HUES64 (cell line): ENCODE measurements around the gene LRG1. TPM values are rescaled to one million over a fixed set of nuclear protein-coding genes. Genes with fewer than 3 reads are reported as not detected.

ENCODE experiments used
- H3K27ac ChIP-seq: 2 replicates; pipeline ENCODE4 v1.7.0; 2013; ENCODE audit warnings: low read depth, low read length, inconsistent platforms
- H3K27me3 ChIP-seq: 2 replicates; pipeline ENCODE4 v1.6.1; 2013; ENCODE audit warnings: mild to moderate bottlenecking, low read length; ENCODE audit not compliant: insufficient read depth
- H3K36me3 ChIP-seq: 2 replicates; pipeline ENCODE4 v1.6.1; 2013; ENCODE audit warnings: mild to moderate bottlenecking, low read length; ENCODE audit not compliant: insufficient read depth
- H3K4me1 ChIP-seq: 2 replicates; pipeline ENCODE4 v1.6.1; 2013; ENCODE audit warnings: mild to moderate bottlenecking, low read length, moderate library complexity; ENCODE audit not compliant: insufficient read depth
- H3K4me3 ChIP-seq: 2 replicates; pipeline ENCODE4 v1.5.1; 2013; ENCODE audit warnings: mild to moderate bottlenecking, low read length, moderate library complexity
- H3K9ac ChIP-seq: 2 replicates; pipeline ENCODE4 v1.6.1; 2013; ENCODE audit warnings: mild to moderate bottlenecking, low read depth, low read length
- H3K9me3 ChIP-seq: 2 replicates; pipeline ENCODE4 v1.6.1; 2013; ENCODE audit warnings: low read depth, low read length; ENCODE audit not compliant: insufficient read depth
- WGBS: fragments of 150-250, 120-280 bp; methylation state at CpG from one replicate; pipeline ENCODE4 v1.1.7; 2013; ENCODE audit warnings: missing lambda C conversion rate; 5-methylcytosine and 5-hydroxymethylcytosine counted together
- polyA plus RNA-seq, 2 experiments: library from polyadenylated mRNA; stranded (reverse); fragments of 50-300 nt; gene quantifications; one replicate each; pipeline ENCODE4 v1.2.3, GENCODE V29; 2013

LRG1 gene, protein sequence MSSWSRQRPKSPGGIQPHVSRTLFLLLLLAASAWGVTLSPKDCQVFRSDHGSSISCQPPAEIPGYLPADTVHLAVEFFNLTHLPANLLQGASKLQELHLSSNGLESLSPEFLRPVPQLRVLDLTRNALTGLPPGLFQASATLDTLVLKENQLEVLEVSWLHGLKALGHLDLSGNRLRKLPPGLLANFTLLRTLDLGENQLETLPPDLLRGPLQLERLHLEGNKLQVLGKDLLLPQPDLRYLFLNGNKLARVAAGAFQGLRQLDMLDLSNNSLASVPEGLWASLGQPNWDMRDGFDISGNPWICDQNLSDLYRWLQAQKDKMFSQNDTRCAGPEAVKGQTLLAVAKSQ
- polyA plus RNA-seq (2013, experiment 1 of 2) = 0.25 TPM
- polyA plus RNA-seq (2013, experiment 2 of 2) = 0.32 TPM

DNA sequence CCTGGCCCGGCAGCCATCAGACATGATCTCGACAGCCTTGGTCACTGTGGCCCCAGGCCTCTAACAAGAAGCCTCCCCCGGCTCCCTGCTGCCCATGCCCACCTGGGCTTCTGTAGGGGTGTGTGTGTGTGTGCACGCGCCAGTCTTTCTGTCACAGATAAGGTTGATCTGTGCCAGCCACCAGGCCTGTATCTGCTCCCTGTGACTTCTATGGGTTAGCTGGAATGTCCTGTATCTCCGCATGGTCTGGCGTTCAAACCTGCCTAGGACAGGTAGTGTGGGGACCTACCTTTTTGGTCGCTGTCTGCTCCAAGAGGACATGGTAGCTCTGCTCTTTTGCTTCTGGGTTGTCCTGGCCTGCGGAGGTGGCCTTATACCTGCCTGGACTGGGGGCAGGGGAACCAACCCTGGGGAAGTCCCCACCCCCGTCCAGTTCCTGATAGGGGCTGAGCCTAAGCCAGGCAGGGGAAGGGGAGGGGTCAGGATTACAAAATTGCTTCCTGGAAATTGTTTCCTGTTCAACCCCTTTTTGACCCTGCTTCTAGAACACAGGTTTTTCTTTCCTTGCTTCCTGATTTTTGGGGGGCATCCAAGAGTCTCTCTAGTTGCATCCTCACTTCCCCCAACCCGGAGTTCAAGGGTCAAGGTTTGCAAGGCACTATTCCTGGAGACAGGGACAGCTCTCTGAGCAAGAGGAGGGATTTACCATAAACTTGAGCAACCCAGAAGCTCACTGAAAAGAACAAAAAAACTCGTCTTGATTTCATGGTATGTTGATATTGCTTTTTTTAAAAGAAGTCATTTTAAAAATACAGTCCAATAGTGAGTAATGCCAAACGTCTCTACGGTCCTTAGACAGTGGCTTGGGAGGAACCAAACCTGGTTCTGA is at the start of gene LRG1:
Gene LRG1 (minus strand): TSS at position 344 of the 889 bp plus-strand sequence. CDS start 23 bp downstream, at position 321.
- no peak within 1 kb of the TSS for H3K9ac ChIP-seq
- WGBS = 80% methylated on average over 14 of the region's 14 CpGs
- no peak within 1 kb of the TSS for H3K4me3 ChIP-seq
- no peak within 1 kb of the TSS for H3K27ac ChIP-seq
- H3K27me3 ChIP-seq = 0 out of 2 replicates have a peak, but pooled peaks cover under 1% of the 10 kb centered on the region
- peaks cover 7% of the 10 kb centered on the region; the same call in 1 of the 2 replicates for H3K4me1 ChIP-seq
- H3K36me3 ChIP-seq = no peaks in the 10 kb centered on the region
- 0 out of 2 replicates have a peak, but pooled peaks cover 4% of the 10 kb centered on the region for H3K9me3 ChIP-seq

- WGBS = 81% methylated on average over 9 of the region's 9 CpGs
- Histone ChIP-seq H3K27ac (no peak overlapping the region), H3K9ac (no peak overlapping the region), H3K27me3 (peaks cover 19% of the 10 kb centered on the region), H3K9me3 (no peaks in the 10 kb centered on the region), H3K4me3 (no peak overlapping the region), H3K4me1 (no peaks in the 10 kb centered on the region), H3K36me3 (no peaks in the 10 kb centered on the region)
Observed at GRCh38 chr19:4588291-4588761, 48.5 kb upstream of the LRG1 start.

GRCh38 chr19:4587527-4587926 is 47.7 kb upstream of the LRG1 start:
- Histone ChIP-seq H3K4me3 (no peak overlapping the region), H3K4me1 (no peaks in the 10 kb centered on the region), H3K9ac (no peak overlapping the region), H3K27ac (no peak overlapping the region), H3K27me3 (peaks cover 22% of the 10 kb centered on the region), H3K36me3 (no peaks in the 10 kb centered on the region), H3K9me3 (no peaks in the 10 kb centered on the region)
- WGBS = 94% methylated on average over 5 of the region's 6 CpGs

DNA sequence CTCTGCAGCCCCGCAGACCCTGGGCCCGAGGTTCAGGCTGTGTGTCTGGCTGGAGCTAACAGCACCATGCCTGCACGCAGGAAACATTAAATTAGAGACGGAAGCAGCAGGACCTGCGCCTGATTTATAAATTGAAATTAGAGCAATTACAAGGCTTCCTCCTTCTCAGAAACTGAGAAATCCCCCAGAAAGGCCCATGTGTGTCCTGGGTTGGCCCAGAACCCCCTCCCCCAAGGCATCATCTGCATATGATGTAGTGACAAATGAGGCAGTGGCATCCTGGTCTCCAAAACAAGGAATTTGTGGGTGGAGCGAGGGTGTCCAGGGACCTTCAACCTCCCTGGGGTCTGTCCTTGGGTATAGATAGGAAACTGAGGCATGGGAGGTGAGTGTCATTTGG is 46.9 kb upstream of the LRG1 start:
- no peak overlapping the region for H3K4me3 ChIP-seq
- H3K36me3 ChIP-seq = no peaks in the 10 kb centered on the region
- no peaks in the 10 kb centered on the region for H3K9me3 ChIP-seq
- whole genome bisulfite sequencing = 82% methylated on average over 6 of the region's 6 CpGs
- peaks cover 3% of the 10 kb centered on the region; the same call in 1 of the 2 replicates for H3K4me1 ChIP-seq
- H3K9ac ChIP-seq = no peak overlapping the region
- peaks cover 29% of the 10 kb centered on the region for H3K27me3 ChIP-seq
- H3K27ac ChIP-seq = no peak overlapping the region

DNA sequence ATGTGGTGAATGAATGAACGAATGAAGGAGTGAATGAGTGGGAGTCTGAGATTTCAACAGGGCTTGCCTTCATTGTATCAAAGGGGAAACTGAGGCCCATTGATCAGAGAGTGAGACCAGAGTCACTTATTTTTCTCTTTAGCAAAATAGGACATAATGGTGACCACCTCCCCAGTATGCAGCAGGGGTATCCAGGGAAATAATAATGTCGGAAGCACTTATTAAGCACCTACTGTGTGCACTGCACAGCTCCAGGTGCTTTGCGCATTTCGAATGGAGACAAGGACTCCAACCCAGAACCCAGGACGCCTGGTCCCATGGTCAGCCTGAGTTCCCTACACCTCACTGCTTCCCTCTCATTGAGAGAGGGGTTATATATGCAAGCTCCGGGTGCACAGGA is 46.4 kb upstream of the LRG1 start:
- H3K9me3 ChIP-seq = no peaks in the 10 kb centered on the region
- no peaks in the 10 kb centered on the region for H3K36me3 ChIP-seq
- no peak overlapping the region for H3K9ac ChIP-seq
- H3K4me1 ChIP-seq = peaks cover 3% of the 10 kb centered on the region; the same call in 1 of the 2 replicates
- WGBS = 79% methylated on average over 6 of the region's 6 CpGs
- no peak overlapping the region for H3K4me3 ChIP-seq
- peaks cover 29% of the 10 kb centered on the region for H3K27me3 ChIP-seq
- H3K27ac ChIP-seq = no peak overlapping the region

DNA sequence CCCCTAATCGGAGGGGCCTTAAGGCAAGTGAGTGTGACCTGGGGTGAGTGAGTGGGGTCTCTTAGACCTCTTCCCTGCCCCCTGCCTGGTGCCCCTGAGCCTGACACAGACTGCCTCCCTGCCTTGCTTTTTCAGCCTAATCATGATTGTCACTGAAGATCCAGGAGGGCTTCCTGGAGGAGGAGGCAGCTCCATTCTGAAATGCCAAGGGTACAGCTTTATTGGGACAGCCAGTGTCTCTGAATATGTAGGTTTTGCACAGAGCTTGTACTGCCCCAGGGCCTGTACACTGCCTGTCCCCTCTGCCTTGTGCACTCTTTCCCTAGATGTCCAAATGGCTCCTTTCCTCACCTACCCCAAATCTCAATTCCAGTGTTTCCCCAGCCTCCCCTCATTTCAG is 45.7 kb upstream of the LRG1 start:
- H3K27ac ChIP-seq = no peak overlapping the region

GRCh38 chr19:4584670-4585460 is 45.0 kb upstream of the LRG1 start:
- Histone ChIP-seq H3K9me3 (no peaks in the 10 kb centered on the region), H3K27ac (no peak overlapping the region), H3K9ac (no peak overlapping the region; the same call in 1 of the 2 replicates), H3K4me1 (peaks cover 3% of the 10 kb centered on the region; the same call in 1 of the 2 replicates), H3K4me3 (peak overlapping the region; percentile 75), H3K36me3 (no peaks in the 10 kb centered on the region), H3K27me3 (peaks cover 29% of the 10 kb centered on the region)
- WGBS = 4% methylated on average over 42 of the region's 45 CpGs

More for the DNA sequence above, 45.7 kb upstream of the LRG1 start:
- no peak overlapping the region for H3K4me3 ChIP-seq
- H3K4me1 ChIP-seq = peaks cover 3% of the 10 kb centered on the region; the same call in 1 of the 2 replicates
- H3K36me3 ChIP-seq = no peaks in the 10 kb centered on the region
- H3K9ac ChIP-seq = no peak overlapping the region
- 84% methylated on average over 1 of the region's 1 CpG for WGBS
- no peaks in the 10 kb centered on the region for H3K9me3 ChIP-seq
- peaks cover 29% of the 10 kb centered on the region for H3K27me3 ChIP-seq

- Histone ChIP-seq H3K9me3 (no peaks in the 10 kb centered on the region), H3K27me3 (peaks cover 29% of the 10 kb centered on the region), H3K4me3 (peak overlapping the region; percentile 75), H3K36me3 (no peaks in the 10 kb centered on the region), H3K9ac (no peak overlapping the region; the same call in 1 of the 2 replicates), H3K4me1 (peaks cover 3% of the 10 kb centered on the region; the same call in 1 of the 2 replicates), H3K27ac (no peak overlapping the region)
- WGBS = 2% methylated on average over 49 of the region's 49 CpGs
Observed at GRCh38 chr19:4583961-4584669, 44.3 kb upstream of the LRG1 start.

GRCh38 chr19:4582980-4583842 is 43.4 kb upstream of the LRG1 start:
- Histone ChIP-seq H3K4me3 (no peak overlapping the region), H3K9ac (no peak overlapping the region), H3K27ac (no peak overlapping the region), H3K9me3 (no peaks in the 10 kb centered on the region), H3K4me1 (peaks cover 3% of the 10 kb centered on the region; the same call in 1 of the 2 replicates), H3K27me3 (peaks cover 29% of the 10 kb centered on the region), H3K36me3 (no peaks in the 10 kb centered on the region)
- WGBS = 71% methylated on average over 16 of the region's 16 CpGs
